Femur (tissue), 1 donor: Measurements from ENCODE around the gene LCN6.
"Not testable (repeated sequence)": the region's sequence is repeated elsewhere in the genome, so short reads cannot be mapped to it uniquely, and the experiment has no call there.

Experiments used
- DNase-seq: peaks from one replicate; pipeline ENCODE4 v3.0.0-alpha.2; 2017

Gene LCN6

GRCh38 chr9:136707849-136708517, 40.3 kb downstream of the LCN6 start:
- no peak for DNase-seq

DNA sequence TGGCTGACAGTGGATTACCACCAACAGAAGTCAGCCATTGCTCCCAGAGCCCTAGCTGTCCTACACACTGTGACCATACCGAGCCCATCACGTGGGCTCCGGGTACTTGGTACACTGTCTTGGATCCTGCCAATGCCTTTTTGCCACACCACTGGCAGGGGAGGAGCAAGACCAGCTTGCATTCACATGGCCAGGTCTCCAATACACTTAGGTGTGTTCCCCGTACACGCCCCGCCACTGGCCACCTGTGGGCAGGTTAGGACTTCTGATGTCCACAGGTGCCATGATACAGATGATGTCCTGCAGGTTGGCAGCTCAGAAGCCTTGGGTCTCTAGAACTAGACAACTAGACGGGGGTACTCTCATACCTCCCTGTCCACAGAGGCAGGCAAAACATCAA, 41.3 kb downstream of the LCN6 start:
- DNase-seq, result no peak

DNA sequence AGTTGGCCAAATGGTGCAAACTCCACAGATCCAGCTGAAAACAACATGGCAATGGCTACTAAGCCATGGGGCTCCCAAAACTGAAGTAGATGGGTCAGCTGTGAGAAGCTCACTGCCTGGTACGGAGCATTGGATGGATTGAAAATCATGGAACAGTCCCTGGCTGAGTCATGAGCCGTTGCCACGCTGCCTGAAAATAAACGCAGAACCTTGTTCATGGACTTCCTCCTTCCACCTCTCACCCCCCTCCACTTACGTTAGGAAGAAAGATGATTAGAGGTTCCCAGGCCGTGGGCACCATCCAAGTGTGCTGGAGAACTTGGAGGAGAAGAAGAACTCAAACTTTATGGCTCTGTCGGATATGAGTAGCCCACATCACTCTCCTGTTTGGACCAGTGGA, 42.8 kb downstream of the LCN6 start:
- peak; percentile 18 for DNase-seq

DNA sequence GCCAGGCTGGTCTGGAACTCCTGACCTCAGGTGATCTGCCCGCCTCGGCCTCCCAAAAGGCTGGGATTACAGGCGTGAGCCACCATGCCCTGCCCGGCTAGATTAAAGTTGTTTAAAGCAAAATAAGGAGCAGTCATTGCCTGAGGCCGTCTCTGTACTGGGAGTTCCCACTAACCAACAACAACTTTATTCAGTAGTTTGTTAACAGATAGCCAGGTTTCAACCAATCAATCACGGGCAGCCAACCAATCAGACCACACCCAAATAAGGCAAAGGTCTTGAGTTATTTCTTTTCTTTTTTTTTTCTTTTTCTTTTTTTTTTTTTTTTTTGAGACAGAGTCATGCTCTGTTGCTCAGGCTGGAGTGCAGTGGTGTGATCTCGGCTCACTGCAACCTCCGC, 43.6 kb downstream of the LCN6 start:
- DNase-seq, result not testable (repeated sequence)

GRCh38 chr9:136703276-136703860, 45.0 kb downstream of the LCN6 start:
- DNase-seq, result peak; percentile 30

- DNase-seq, result no peak
Measured at GRCh38 chr9:136701668-136702053, 46.7 kb downstream of the LCN6 start.

- DNase-seq, result peak; percentile 44
Measured at GRCh38 chr9:136700959-136701667, 47.2 kb downstream of the LCN6 start.

DNA sequence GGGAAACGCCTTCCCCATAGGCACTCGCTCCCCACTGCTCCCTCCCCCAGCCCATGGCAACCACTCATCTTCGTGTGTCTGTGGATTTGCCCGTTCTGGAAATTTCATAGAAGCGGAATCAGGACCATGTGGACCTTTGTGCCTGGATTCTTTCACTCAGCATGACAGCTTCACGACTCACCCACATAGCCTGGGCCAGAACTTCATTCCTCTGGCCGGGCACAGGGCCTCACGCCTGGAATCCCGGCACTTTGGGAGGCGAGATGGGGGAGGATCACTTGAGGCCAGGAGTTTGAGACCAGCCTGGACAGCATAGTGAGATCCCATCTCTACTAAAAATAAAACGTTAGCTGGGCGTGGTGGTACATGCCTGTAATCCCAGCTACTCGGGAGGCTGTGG, 48.0 kb downstream of the LCN6 start:
- DNase-seq, result no peak

GRCh38 chr9:136698635-136699246, 49.6 kb downstream of the LCN6 start:
- no peak for DNase-seq

DNA sequence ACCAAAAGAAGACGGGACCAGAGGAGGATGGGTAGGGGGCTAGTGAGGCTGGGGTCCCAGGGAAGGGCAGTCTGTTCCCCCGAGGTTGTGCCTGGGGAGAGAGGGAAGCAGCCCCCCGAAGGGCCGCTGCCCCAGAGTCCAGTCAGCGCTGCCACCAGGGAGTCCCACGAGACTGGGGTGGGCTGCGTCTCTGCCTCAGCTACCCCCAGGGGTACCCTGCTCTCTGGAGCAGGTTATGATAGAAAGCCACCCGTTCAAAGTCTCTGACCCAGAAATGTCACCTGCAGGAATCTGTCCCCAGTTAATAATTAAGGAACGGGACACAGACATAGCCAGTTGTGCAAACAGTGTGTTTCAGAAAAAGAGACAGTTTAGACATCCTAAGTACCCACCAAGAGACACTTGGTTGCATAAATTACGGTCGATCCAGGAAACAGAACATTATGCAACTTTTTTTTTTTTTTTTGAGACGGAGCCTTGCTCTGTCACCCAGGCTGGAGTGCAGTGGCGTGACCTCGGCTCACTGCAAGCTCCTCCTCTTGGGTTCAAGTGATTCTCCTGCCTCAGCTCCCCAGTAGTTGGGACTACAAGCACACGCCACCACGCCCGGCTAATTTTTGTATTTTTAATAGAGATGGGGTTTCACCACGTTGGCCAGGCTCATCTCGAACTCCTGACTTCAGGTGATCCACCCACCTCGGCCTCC, 50.4 kb downstream of the LCN6 start:
- DNase-seq, result peak; percentile 14

DNA sequence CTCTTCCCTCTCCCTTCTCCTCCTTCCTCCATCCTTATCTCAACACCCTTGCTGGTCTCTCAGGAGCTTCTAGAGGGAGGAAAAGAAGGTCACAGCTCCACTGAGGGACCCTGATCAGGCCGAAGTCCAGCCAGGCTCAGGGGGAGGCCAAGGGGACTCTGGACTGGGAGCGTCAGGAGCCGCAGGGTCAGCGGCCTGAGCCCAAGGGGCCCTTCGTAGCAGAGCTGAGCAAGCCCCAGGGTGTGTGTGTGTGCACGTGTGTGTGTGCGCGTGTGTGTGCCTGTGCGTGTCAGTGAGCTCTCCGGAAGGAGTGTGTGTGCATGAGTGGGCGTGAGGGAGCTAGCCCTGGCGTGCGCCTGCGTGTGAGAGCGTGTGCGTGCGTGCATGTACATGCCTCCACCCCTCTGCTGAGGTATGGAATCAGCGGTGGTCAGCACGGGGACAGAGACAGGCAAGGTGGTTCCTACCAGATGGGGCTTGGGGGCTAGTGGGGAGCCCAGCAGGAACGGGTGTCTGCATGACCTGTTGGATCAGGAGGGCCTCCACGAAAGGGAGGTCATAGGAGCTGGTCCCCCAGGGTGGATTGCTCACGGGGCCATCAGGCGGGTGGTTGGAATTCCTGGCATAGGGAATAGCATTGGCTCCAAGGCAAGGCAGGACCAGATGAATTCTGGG, 51.0 kb downstream of the LCN6 start:
- DNase-seq, result peak; percentile 29

DNA sequence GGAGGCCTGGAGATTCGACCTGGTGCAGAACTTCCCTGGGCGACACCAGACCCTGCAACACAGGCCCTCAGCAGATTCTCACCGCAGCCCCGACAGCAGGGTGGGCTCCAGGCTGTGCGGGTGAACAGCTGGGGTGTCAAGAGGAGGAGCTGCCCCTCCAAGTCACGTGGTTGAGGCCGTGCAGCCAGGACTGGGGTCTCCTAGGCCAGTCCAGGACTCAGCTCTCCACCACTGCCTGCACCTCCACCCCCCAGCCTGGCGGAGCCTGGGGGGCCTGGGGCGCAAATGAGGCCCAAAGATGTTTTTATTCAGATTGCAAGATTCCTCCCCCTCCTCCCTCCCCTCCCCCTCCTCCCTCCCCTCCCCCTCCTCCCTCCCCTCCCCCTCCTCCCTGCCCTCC, 51.8 kb downstream of the LCN6 start:
- DNase-seq, result peak; percentile 31

- peak; percentile 40 for DNase-seq
Measured at GRCh38 chr9:136695955-136696354, 52.4 kb downstream of the LCN6 start.

DNA sequence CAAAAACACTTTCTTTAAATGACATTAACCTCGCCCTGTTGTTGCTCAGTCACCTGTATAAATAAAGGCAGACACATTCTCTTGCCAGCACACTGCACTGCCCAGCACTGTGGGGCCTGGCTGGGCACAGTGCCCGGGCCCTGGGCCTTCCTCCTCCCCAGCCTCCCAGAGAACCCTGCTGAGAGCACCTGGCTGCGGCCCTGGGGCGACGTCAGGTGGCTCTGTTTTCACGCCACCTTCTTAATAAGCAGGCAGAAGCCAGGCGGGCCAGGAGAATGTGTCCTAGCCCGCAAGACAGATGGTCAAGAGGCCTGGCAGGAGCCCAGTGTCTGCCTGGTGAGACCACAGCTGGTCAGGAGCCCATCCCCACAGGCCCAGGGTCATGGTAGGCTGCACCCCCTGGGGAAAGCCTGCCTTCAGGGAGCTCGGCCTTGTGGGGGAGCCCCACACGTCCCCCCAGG, 52.9 kb downstream of the LCN6 start:
- DNase-seq, result peak; percentile 25

DNA sequence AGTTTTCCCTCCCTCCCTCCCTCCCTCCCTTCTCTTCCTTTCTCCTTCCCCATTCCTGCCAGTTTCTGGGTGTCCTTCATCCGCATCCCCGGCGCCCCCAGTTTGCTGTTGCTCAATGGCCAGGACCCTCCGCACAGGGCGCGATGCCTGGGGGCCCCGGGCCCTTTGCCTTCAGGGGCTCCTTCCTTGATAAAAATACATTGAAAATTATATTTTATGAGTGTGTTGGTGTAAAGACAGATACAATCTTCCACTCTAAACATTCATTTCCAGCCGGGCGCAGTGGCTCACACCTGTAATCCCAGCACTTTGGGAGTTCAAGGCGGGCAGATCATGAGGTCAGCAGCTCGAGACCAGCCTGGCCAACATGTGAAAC, 53.5 kb downstream of the LCN6 start:
- DNase-seq, result no peak

- peak; percentile 47 for DNase-seq
Measured at GRCh38 chr9:136694163-136694871, 54.0 kb downstream of the LCN6 start.
